Transverse colon (tissue), 4 donors: ENCODE data around the gene AGXT2. TPM values are rescaled to one million over a fixed set of nuclear protein-coding genes. Genes with fewer than 3 reads are reported as not detected.
"Not testable (repeated sequence)": the region's sequence is repeated elsewhere in the genome, so short reads cannot be mapped to it uniquely, and the experiment has no call there.

Experiments used
- DNase-seq: peaks from one replicate; pipeline ENCODE4 v3.0.0-alpha.2; 2019
- H3K27ac ChIP-seq, 4 donors: fragments of 200-600 bp; sonication (generic); 2 replicates each; pipeline ENCODE4 v1.5.1; 2016 to 2018; ENCODE audit warnings: inconsistent platforms in 4 of 4
- H3K27me3 ChIP-seq: fragments of 200-600 bp; sonication (generic); 2 replicates; pipeline ENCODE4 v1.5.1; 2017; ENCODE audit warnings: inconsistent platforms
- H3K36me3 ChIP-seq, 4 donors: fragments of 200-600 bp; sonication (generic); 2 replicates each; pipeline ENCODE4 v1.5.1; 2017 to 2019; ENCODE audit warnings: inconsistent platforms in 4 of 4
- H3K4me1 ChIP-seq, 4 donors: fragments of 200-600 bp; sonication (generic); 2 replicates each; pipeline ENCODE4 v1.5.1; 2017 to 2020; ENCODE audit warnings: inconsistent platforms in 4 of 4
- H3K4me3 ChIP-seq, 4 donors: fragments of 200-600 bp; sonication (generic); 1 replicate in 1 of 4; 2 replicates in 3 of 4; pipeline versions ENCODE4 v1.5.1 to v1.6.1; 2017 to 2019; ENCODE audit warnings: inconsistent platforms in 4 of 4
- H3K9me3 ChIP-seq, 2 donors: fragments of 200-600 bp; sonication (generic); 2 replicates each; pipeline ENCODE4 v1.5.1; 2017 to 2019; ENCODE audit warnings: inconsistent platforms in 2 of 2
- CTCF ChIP-seq, 5 experiments: fragments of 200-600 bp in 3 of 5; fragments of 450-650 bp in 2 of 5; sonication (generic) in 3 of 5; IDR thresholded peaks; 1 replicate in 2 of 5; 2 replicates in 3 of 5; pipeline ENCODE4 v1.5.1; 2016 to 2017; ENCODE audit warnings: antibody characterized with exemption in 5 of 5, inconsistent platforms in 3 of 5, mild to moderate bottlenecking in 2 of 5, moderate library complexity in 1 of 5
- EP300 ChIP-seq: sonication (generic); formaldehyde crosslinking; IDR thresholded peaks from one replicate; pipeline ENCODE4 v1.6.1; 2017; ENCODE audit warnings: antibody characterized with exemption, low read depth
- POLR2A ChIP-seq: fragments of 450-650 bp; IDR thresholded peaks from one replicate; pipeline ENCODE4 v1.6.1; 2016; ENCODE audit warnings: antibody characterized with exemption, mild to moderate bottlenecking, moderate library complexity
- POLR2AphosphoS5 ChIP-seq, 3 donors: sonication (generic); formaldehyde crosslinking; IDR thresholded peaks; one replicate each; pipeline ENCODE4 v1.6.1; 2016; ENCODE audit warnings: antibody characterized with exemption in 3 of 3
- WGBS, 2 donors: methylation state at CpG; one replicate each; pipeline ENCODE4 v1.1.5; 2018; ENCODE audit warnings: low coverage in 1 of 2; 5-methylcytosine and 5-hydroxymethylcytosine counted together
- in situ Hi-C, 4 donors: fragments of 200-750 bp; cut with MboI; loops; one replicate each; pipeline versions ENCODE4 v1.15.0 to v1.15.1; 2017; ENCODE audit warnings: low sequenced_read_pairs in 3 of 4, low pct_ligation_motif_present in 1 of 4, low pct_unique_long_range_greater_than_20kb in 1 of 4
- intact Hi-C: fragments of 100-400 bp; cut with DNase I; formaldehyde crosslinking; loops from one replicate; pipeline ENCODE4 v1.15.1; 2023; ENCODE audit warnings: low total_unique reads
- total RNA-seq, 4 donors: library from RNA; depleted of rRNA; stranded (reverse); fragments of >200 nt; gene quantifications; one replicate each; pipeline ENCODE4 v1.1.0, GENCODE V29; 2016

Gene AGXT2
- total RNA-seq, 4 donors from 2014 or later: not detected

- Histone ChIP-seq H3K4me3 (no peak overlapping the region), H3K27me3 (no peaks in the 10 kb centered on the region), H3K36me3 (no peaks in the 10 kb centered on the region), H3K4me1 (no peaks in the 10 kb centered on the region), H3K27ac (no peak overlapping the region), H3K9me3 (no peaks in the 10 kb centered on the region)
- 70 to 85% methylated on average over 4 of the region's 4 CpGs for whole genome bisulfite sequencing, 2 donors
- DNase-seq: no peak
- intact Hi-C loops: no loop called here
- no peak for TF ChIP-seq POLR2A
- TF ChIP-seq CTCF (IDR thresholded peaks at IDR 0.05): no peak
- TF ChIP-seq EP300: no peak
- TF ChIP-seq POLR2AphosphoS5 (IDR thresholded peaks at IDR 0.05): no peak
- in situ Hi-C loops: no loop called here
These were observed 5.0 kb downstream of the AGXT2 start for GRCh38 chr5:35042781-35043180.

- Histone ChIP-seq H3K36me3 (no peaks in the 10 kb centered on the region), H3K27me3 (no peaks in the 10 kb centered on the region), H3K27ac (no peak overlapping the region), H3K4me1 (no peaks in the 10 kb centered on the region), H3K4me3 (no peak overlapping the region), H3K9me3 (no peaks in the 10 kb centered on the region)
- TF ChIP-seq CTCF (IDR thresholded peaks at IDR 0.05) (no peak), EP300 (no peak), POLR2A (no peak), POLR2AphosphoS5 (IDR thresholded peaks at IDR 0.05) (no peak)
- WGBS, 2 donors: 59 to 60% methylated on average over 3 of the region's 3 CpGs
- DNase-seq: no peak
- in situ Hi-C loops: no loop called here
- intact Hi-C loops: no loop called here
These were observed 6.5 kb downstream of the AGXT2 start for GRCh38 chr5:35041261-35041660.

- in situ Hi-C loops: no loop called here
These were observed 8.9 kb downstream of the AGXT2 start for GRCh38 chr5:35038891-35039290.

GRCh38 chr5:35036536-35036935 is 11.2 kb downstream of the AGXT2 start:
- WGBS, 2 donors: 85 to 89% methylated on average over 4 of the region's 4 CpGs
- in situ Hi-C loops: no loop called here
- H3K4me1 ChIP-seq: no peaks in the 10 kb centered on the region
- no peak overlapping the region for H3K27ac ChIP-seq
- no peak overlapping the region for H3K4me3 ChIP-seq
- H3K36me3 ChIP-seq: no peaks in the 10 kb centered on the region
- H3K9me3 ChIP-seq: no peaks in the 10 kb centered on the region
- no peak for TF ChIP-seq POLR2A
- TF ChIP-seq POLR2AphosphoS5 (IDR thresholded peaks at IDR 0.05): no peak
- no peak for TF ChIP-seq CTCF (IDR thresholded peaks at IDR 0.05)
- no peak for TF ChIP-seq EP300
- no peak for DNase-seq
- no peaks in the 10 kb centered on the region for H3K27me3 ChIP-seq
- intact Hi-C loops: no loop called here

More at GRCh38 chr5:35038891-35039290, 8.9 kb downstream of the AGXT2 start:
- Histone ChIP-seq H3K27ac (no peak overlapping the region), H3K36me3 (no peaks in the 10 kb centered on the region), H3K27me3 (no peaks in the 10 kb centered on the region), H3K4me1 (no peaks in the 10 kb centered on the region), H3K4me3 (no peak overlapping the region), H3K9me3 (no peaks in the 10 kb centered on the region)
- 80 to 92% methylated on average over 2 of the region's 2 CpGs for WGBS, 2 donors
- intact Hi-C loops: no loop called here
- no peak for DNase-seq
- TF ChIP-seq POLR2A: no peak
- TF ChIP-seq CTCF (IDR thresholded peaks at IDR 0.05): no peak
- TF ChIP-seq POLR2AphosphoS5 (IDR thresholded peaks at IDR 0.05): no peak
- no peak for TF ChIP-seq EP300

GRCh38 chr5:35035929-35036328 is 11.8 kb downstream of the AGXT2 start:
- H3K9me3 ChIP-seq, DNase-seq, H3K36me3 ChIP-seq, H3K4me1 ChIP-seq, H3K4me3 ChIP-seq, H3K27ac ChIP-seq, in situ Hi-C loops, intact Hi-C loops, H3K27me3 ChIP-seq: not testable (repeated sequence)
- 45 to 82% methylated on average over 2 to 4 of the region's 4 CpGs for WGBS, 2 donors
